SU-DHL-6 (cell line): ENCODE results near the gene MARCHF6.

Experiments
- H2AFZ ChIP-seq: fragments of 200-600 bp; sonication (generic); 2 replicates; pipeline ENCODE4 v1.6.1; 2014; ENCODE audit warnings: low read depth, mild to moderate bottlenecking, moderate library complexity, mixed read lengths, antibody characterized with exemption, low read length; ENCODE audit not compliant: severe bottlenecking
- H3F3A ChIP-seq: fragments of 200-600 bp; shearing (Covaris generic); 2 replicates; pipeline ENCODE4 v1.6.0; 2016; ENCODE audit warnings: antibody characterized with exemption, mild to moderate bottlenecking; ENCODE audit not compliant: insufficient read depth
- H3K27ac ChIP-seq: fragments of 200-600 bp; sonication (generic); 2 replicates; pipeline ENCODE4 v1.5.1; 2016; ENCODE audit warnings: low read depth, mild to moderate bottlenecking, low read length, moderate library complexity, mixed read lengths
- H3K27me3 ChIP-seq: fragments of 200-600 bp; sonication (generic), shearing (Covaris generic); 2 replicates; pipeline ENCODE4 v1.6.0; 2014; ENCODE audit warnings: mild to moderate bottlenecking, low read length
- H3K36me3 ChIP-seq: fragments of 200-600 bp; sonication (generic); 2 replicates; pipeline ENCODE4 v1.6.1; 2014; ENCODE audit warnings: mild to moderate bottlenecking, low read length, mixed read lengths
- H3K4me2 ChIP-seq: fragments of 300-600, 200-600 bp; shearing (Covaris generic), sonication (generic); 2 replicates; pipeline ENCODE4 v1.6.0; 2014; ENCODE audit warnings: low read length, low read depth, mild to moderate bottlenecking; ENCODE audit not compliant: poor library complexity, severe bottlenecking
- H3K4me3 ChIP-seq: fragments of 200-600 bp; sonication (generic); 2 replicates; pipeline ENCODE4 v1.5.1; 2014; ENCODE audit warnings: antibody characterized with exemption, low read length, mild to moderate bottlenecking, mixed read lengths; ENCODE audit not compliant: insufficient read depth, poor library complexity, severe bottlenecking
- H3K79me2 ChIP-seq: fragments of 200-600 bp; sonication (generic); 2 replicates; pipeline ENCODE4 v1.6.1; 2014; ENCODE audit warnings: mild to moderate bottlenecking, low read length, moderate library complexity; ENCODE audit not compliant: insufficient read depth
- H3K9ac ChIP-seq: fragments of 200-600 bp; sonication (generic); 2 replicates; pipeline ENCODE4 v1.7.0; 2014; ENCODE audit warnings: mild to moderate bottlenecking, low read length
- H3K9me2 ChIP-seq: fragments of 200-600 bp; sonication (generic); replicated peaks from 2 replicates; pipeline ENCODE4 v1.6.1; 2014; ENCODE audit warnings: low read length; ENCODE audit not compliant: insufficient read depth
- H3K9me3 ChIP-seq: fragments of 200-600 bp; sonication (generic); 2 replicates; pipeline ENCODE4 v1.6.1; 2014; ENCODE audit warnings: low read length, mixed read lengths; ENCODE audit not compliant: insufficient read depth
- H4K20me1 ChIP-seq: fragments of 200-600 bp; sonication (generic); 2 replicates; pipeline ENCODE4 v1.6.1; 2014; ENCODE audit warnings: low read depth, mild to moderate bottlenecking, antibody characterized with exemption, low read length, moderate library complexity, mixed read lengths
- CTCF ChIP-seq: fragments of 200-600 bp; sonication (generic); IDR thresholded peaks from one replicate; pipeline ENCODE4 v1.5.1; 2017; ENCODE audit warnings: antibody characterized with exemption, mild to moderate bottlenecking, low read length, moderate library complexity; ENCODE audit not compliant: insufficient read depth, poor library complexity, severe bottlenecking
- EZH2phosphoT487 ChIP-seq: fragments of 200-600 bp; sonication (generic), shearing (Covaris generic); conservative IDR thresholded peaks from 2 replicates; pipeline ENCODE4 v1.6.1; 2018; ENCODE audit warnings: mild to moderate bottlenecking, antibody characterized with exemption, low read length, moderate library complexity, mixed read lengths

Gene MARCHF6

GRCh38 chr5:10317825-10318682 is 35.4 kb upstream of the MARCHF6 start:
- Histone ChIP-seq H3F3A (no peaks in the 10 kb centered on the region), H3K9me3 (no peaks in the 10 kb centered on the region), H3K36me3 (no peaks in the 10 kb centered on the region), H3K9ac (no peak overlapping the region), H3K27ac (no peak overlapping the region), H3K27me3 (no peaks in the 10 kb centered on the region), H4K20me1 (no peaks in the 10 kb centered on the region), H3K4me3 (no peak overlapping the region), H3K4me2 (no peak overlapping the region), H3K79me2 (no peaks in the 10 kb centered on the region), H3K9me2 (no peaks in the 10 kb centered on the region), H2AFZ (no peak overlapping the region)
- TF ChIP-seq CTCF = no peak
- TF ChIP-seq EZH2phosphoT487 = no peak

GRCh38 chr5:10319202-10319851 is 34.2 kb upstream of the MARCHF6 start:
- no peaks in the 10 kb centered on the region for H3F3A ChIP-seq
- no peaks in the 10 kb centered on the region for H3K27me3 ChIP-seq
- H3K9me2 ChIP-seq = no peaks in the 10 kb centered on the region
- no peak overlapping the region for H3K27ac ChIP-seq
- H4K20me1 ChIP-seq = no peaks in the 10 kb centered on the region
- H3K9me3 ChIP-seq = no peaks in the 10 kb centered on the region
- H3K4me2 ChIP-seq = no peak overlapping the region
- H3K4me3 ChIP-seq = no peak overlapping the region
- H3K36me3 ChIP-seq = no peaks in the 10 kb centered on the region
- no peak overlapping the region for H2AFZ ChIP-seq
- H3K79me2 ChIP-seq = no peaks in the 10 kb centered on the region
- no peak overlapping the region for H3K9ac ChIP-seq
- TF ChIP-seq CTCF (no peak), EZH2phosphoT487 (no peak)

- H3K79me2 ChIP-seq = no peaks in the 10 kb centered on the region
- H3F3A ChIP-seq = no peaks in the 10 kb centered on the region
- H3K27me3 ChIP-seq = no peaks in the 10 kb centered on the region
- H3K4me2 ChIP-seq = no peak overlapping the region
- H3K4me3 ChIP-seq = no peak overlapping the region
- no peak for TF ChIP-seq EZH2phosphoT487
- no peak for TF ChIP-seq CTCF
- H3K36me3 ChIP-seq = no peaks in the 10 kb centered on the region
- no peaks in the 10 kb centered on the region for H4K20me1 ChIP-seq
- no peak overlapping the region for H3K27ac ChIP-seq
- no peaks in the 10 kb centered on the region for H3K9me2 ChIP-seq
- H2AFZ ChIP-seq = no peak overlapping the region
- no peaks in the 10 kb centered on the region for H3K9me3 ChIP-seq
- H3K9ac ChIP-seq = no peak overlapping the region
Measured at GRCh38 chr5:10320793-10321192, 32.7 kb upstream of the MARCHF6 start.
